Peyer's patch (tissue), 4 donors: ENCODE measurements around the gene CD47.

Source experiments
- CTCF ChIP-seq, 6 experiments: fragments of 450-650 bp in 4 of 6; fragments of 200-600 bp in 2 of 6; sonication (generic) in 1 of 6; IDR thresholded peaks; one replicate each; pipeline ENCODE4 v1.5.1; 2017 to 2019; ENCODE audit warnings: antibody characterized with exemption in 6 of 6, mild to moderate bottlenecking in 3 of 6, moderate library complexity in 1 of 6
- POLR2A ChIP-seq, 2 donors: fragments of 450-650 bp; IDR thresholded peaks; one replicate each; pipeline ENCODE4 v1.5.1; 2017; ENCODE audit warnings: antibody characterized with exemption in 2 of 2, mild to moderate bottlenecking in 2 of 2, moderate library complexity in 2 of 2

DNA sequence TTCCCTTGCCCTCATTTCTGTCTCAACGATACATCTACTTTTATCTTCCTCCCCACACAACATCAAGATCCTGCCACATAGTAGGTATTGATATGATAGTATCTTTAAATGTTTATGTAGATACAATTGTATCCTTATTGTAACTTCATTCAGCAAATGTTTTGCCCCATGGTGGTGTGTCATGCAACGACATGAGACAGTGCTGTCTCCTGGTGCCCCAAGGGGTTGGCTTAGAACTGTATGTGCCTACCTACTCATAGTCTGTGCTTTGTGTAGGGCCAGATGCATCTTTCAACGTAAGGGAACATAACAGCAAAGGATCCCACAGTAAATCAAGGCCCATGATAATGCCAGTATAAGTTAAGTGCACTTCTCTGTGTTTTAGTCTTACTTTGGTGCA, 2.8 kb upstream of the CD47 start:
- TF ChIP-seq POLR2A (IDR thresholded peaks at IDR 0.05): no peak
- TF ChIP-seq CTCF (IDR thresholded peaks at IDR 0.05): no peak
